Measurements from ENCODE around the gene TRNP1. TPM values are rescaled to one million over a fixed set of nuclear protein-coding genes. Genes with fewer than 3 reads are reported as not detected.

The TRNP1 gene
- polyA plus RNA-seq, 3 donors, result 0.55 to 2.8 (median 0.92) TPM

GRCh38 chr1:27011976-27012563 is 18.6 kb downstream of the TRNP1 start:
- Histone ChIP-seq H3K4me3 (replicated peaks in 1 of 3; ENCODE audit: low read depth in 2 of 3, low read length in 3 of 3) (peak overlapping the region in 1 of 3 experiments; percentile 69), H3K79me2 (ENCODE audit: insufficient read depth, low read length) (no peaks in the 10 kb centered on the region), H3K4me2 (replicated peaks; ENCODE audit: extremely low read depth, low read length, poor library complexity, severe bottlenecking) (peak overlapping the region; percentile 74), H3K27me3 (ENCODE audit: control insufficient read depth in 2 of 2, insufficient read depth in 2 of 2, low read length in 2 of 2) (peaks cover 0 to 11% of the 10 kb centered on the region in 2 donors), H4K20me1 (ENCODE audit: insufficient read depth, low read length) (no peaks in the 10 kb centered on the region), H3K36me3 (replicated peaks in 1 of 2; ENCODE audit: control insufficient read depth in 1 of 2, insufficient read depth in 2 of 2, low read length in 2 of 2) (no peaks in the 10 kb centered on the region), H3K9ac (ENCODE audit: insufficient read depth, low read length, poor library complexity, severe bottlenecking) (peak overlapping the region; percentile 45), H2AFZ (ENCODE audit: insufficient read depth, low read depth, low read length, poor library complexity, severe bottlenecking) (peak overlapping the region; percentile 74), H3K27ac (ENCODE audit: low read depth in 1 of 2, low read length in 2 of 2) (no peak overlapping the region), H3K9me3 (replicated peaks in 1 of 2; ENCODE audit: control insufficient read depth in 1 of 2, insufficient read depth in 1 of 2, low read length in 2 of 2) (no peaks in the 10 kb centered on the region), H3K4me1 (ENCODE audit: control insufficient read depth in 1 of 2, insufficient read depth in 2 of 2, low read length in 2 of 2) (peaks cover 16 to 27% of the 10 kb centered on the region in 2 donors)
- Mint-ChIP-seq H3K9me3 (no peaks in the 10 kb centered on the region), H3K27me3 (ENCODE audit: low read depth in 3 of 3) (peaks cover 6 to 15% (median 14%) of the 10 kb centered on the region in 3 donors), H3K27ac (peak overlapping the region in 2 of 7 donors; percentile 20 to 46), H3K4me3 (peak overlapping the region; percentile 9 to 46), H3K36me3 (peaks cover 0 to 3% of the 10 kb centered on the region in 2 donors), H3K4me1 (peaks cover 20% of the 10 kb centered on the region)
- WGBS (ENCODE audit: insufficient coverage), result 22% methylated on average over 20 of the region's 24 CpGs
- TF ChIP-seq CTCF (IDR thresholded peaks at IDR 0.05), result no peak
- intact Hi-C loops (cut with micrococcal nuclease), result loop anchor here (2.0 kb wide), 1 partner anchor 15 kb away; no protein-coding TSS in a partner anchor
- DNase-seq, result no peak

GRCh38 chr1:27015260-27015659 is 21.8 kb downstream of the TRNP1 start:
- 0% methylated on average over 1 of the region's 3 CpGs for WGBS (ENCODE audit: insufficient coverage)
- H3K27me3 Mint-ChIP-seq (ENCODE audit: low read depth in 3 of 3), result peaks cover 4 to 15% (median 14%) of the 10 kb centered on the region in 3 donors

More at GRCh38 chr1:27015260-27015659, 21.8 kb downstream of the TRNP1 start:
- DNase-seq, result peak; percentile 48 to 75 (median 59)
- peaks cover 0 to 11% of the 10 kb centered on the region in 2 donors for H3K27me3 ChIP-seq (ENCODE audit: control insufficient read depth in 2 of 2, insufficient read depth in 2 of 2, low read length in 2 of 2)
- H3K9ac ChIP-seq (ENCODE audit: insufficient read depth, low read length, poor library complexity, severe bottlenecking), result no peak overlapping the region
- H3K4me1 Mint-ChIP-seq, result peaks cover 15% of the 10 kb centered on the region
- H3K27ac Mint-ChIP-seq, result peak overlapping the region in 1 of 7 donors; percentile 6
- no peak overlapping the region for H3K4me2 ChIP-seq (replicated peaks; ENCODE audit: extremely low read depth, low read length, poor library complexity, severe bottlenecking)
- intact Hi-C loops (cut with micrococcal nuclease), result no loop called here
- H3K36me3 ChIP-seq (replicated peaks in 1 of 2; ENCODE audit: control insufficient read depth in 1 of 2, insufficient read depth in 2 of 2, low read length in 2 of 2), result no peaks in the 10 kb centered on the region
- H3K27ac ChIP-seq (ENCODE audit: low read depth in 1 of 2, low read length in 2 of 2), result no peak overlapping the region
- no peak for TF ChIP-seq CTCF (IDR thresholded peaks at IDR 0.05)
- no peak overlapping the region for H3K4me3 ChIP-seq (replicated peaks in 1 of 3; ENCODE audit: low read depth in 2 of 3, low read length in 3 of 3)
- no peaks in the 10 kb centered on the region for H4K20me1 ChIP-seq (ENCODE audit: insufficient read depth, low read length)
- H3K36me3 Mint-ChIP-seq, result peaks cover 0 to 3% of the 10 kb centered on the region in 2 donors
- H3K4me1 ChIP-seq (ENCODE audit: control insufficient read depth in 1 of 2, insufficient read depth in 2 of 2, low read length in 2 of 2), result peaks cover 16 to 27% of the 10 kb centered on the region in 2 donors
- no peak overlapping the region for H3K4me3 Mint-ChIP-seq
- H3K9me3 Mint-ChIP-seq, result no peaks in the 10 kb centered on the region
- no peak overlapping the region for H2AFZ ChIP-seq (ENCODE audit: insufficient read depth, low read depth, low read length, poor library complexity, severe bottlenecking)
- H3K9me3 ChIP-seq (replicated peaks in 1 of 2; ENCODE audit: control insufficient read depth in 1 of 2, insufficient read depth in 1 of 2, low read length in 2 of 2), result no peaks in the 10 kb centered on the region
- no peaks in the 10 kb centered on the region for H3K79me2 ChIP-seq (ENCODE audit: insufficient read depth, low read length)
